Vagina (tissue), 2 donors: ENCODE results near the gene NAP1L1. TPM values are rescaled to one million over a fixed set of nuclear protein-coding genes. Genes with fewer than 3 reads are reported as not detected.

Source experiments
- DNase-seq, 2 donors: peaks; one replicate each; pipeline ENCODE4 v3.0.0-alpha.2; 2017; ENCODE audit errors: extremely low spot score in 2 of 2
- H3K27ac ChIP-seq: fragments of 200-600 bp; sonication (generic); one replicate; pipeline ENCODE4 v1.5.1; 2019
- H3K27me3 ChIP-seq: fragments of 200-600 bp; sonication (generic); one replicate; pipeline ENCODE4 v1.5.1; 2019
- H3K36me3 ChIP-seq, 2 donors: fragments of 200-600 bp; sonication (generic); one replicate each; pipeline ENCODE4 v1.5.1; 2017 to 2019
- H3K4me1 ChIP-seq: fragments of 200-600 bp; sonication (generic); one replicate; pipeline ENCODE4 v1.5.1; 2019
- H3K4me3 ChIP-seq, 2 donors: fragments of 200-600 bp; sonication (generic); 1 replicate in 1 of 2; 2 replicates in 1 of 2; pipeline ENCODE4 v1.5.1; 2016 to 2019
- H3K9me3 ChIP-seq: fragments of 200-600 bp; sonication (generic); one replicate; pipeline ENCODE4 v1.5.1; 2019
- CTCF ChIP-seq, 3 experiments: fragments of 450-650 bp in 2 of 3; fragments of 200-600 bp in 1 of 3; sonication (generic) in 1 of 3; IDR thresholded peaks; one replicate each; pipeline ENCODE4 v1.5.1; 2017 to 2019; ENCODE audit warnings: antibody characterized with exemption in 3 of 3, mild to moderate bottlenecking in 2 of 3, moderate library complexity in 2 of 3
- POLR2A ChIP-seq, 2 donors: fragments of 450-650 bp; IDR thresholded peaks; one replicate each; pipeline ENCODE4 v1.6.1; 2017; ENCODE audit warnings: antibody characterized with exemption in 2 of 2, mild to moderate bottlenecking in 2 of 2, moderate library complexity in 2 of 2
- POLR2AphosphoS5 ChIP-seq, 2 donors: sonication (generic); formaldehyde crosslinking; IDR thresholded peaks; one replicate each; pipeline ENCODE4 v1.9.0; 2017; ENCODE audit warnings: antibody characterized with exemption in 2 of 2, mild to moderate bottlenecking in 2 of 2, low read depth in 1 of 2; ENCODE audit not compliant: insufficient read depth in 1 of 2
- intact Hi-C: fragments of 100-400 bp; cut with DNase I; formaldehyde crosslinking; loops from one replicate; pipeline ENCODE4 v1.15.1; 2023
- total RNA-seq: library from RNA; depleted of rRNA; stranded (reverse); fragments of >200 nt; gene quantifications from one replicate; pipeline ENCODE4 v1.2.3, GENCODE V29; 2016

NAP1L1 gene
- total RNA-seq, 1 donor from 2014 or later, result 318 TPM

GRCh38 chr12:76024942-76025600, 59.4 kb downstream of the NAP1L1 start:
- Histone ChIP-seq H3K9me3 (no peaks in the 10 kb centered on the region), H3K4me3 (no peak overlapping the region), H3K4me1 (peaks cover 48% of the 10 kb centered on the region), H3K27me3 (no peaks in the 10 kb centered on the region), H3K27ac (no peak overlapping the region), H3K36me3 (no peaks in the 10 kb centered on the region)
- intact Hi-C loops, result no loop called here
- no peak for DNase-seq
- no peak for TF ChIP-seq CTCF (IDR thresholded peaks at IDR 0.05)
- TF ChIP-seq POLR2A (IDR thresholded peaks at IDR 0.05), result no peak
- TF ChIP-seq POLR2AphosphoS5 (IDR thresholded peaks at IDR 0.05; ENCODE audit: insufficient read depth in 1 of 2, low read depth in 1 of 2), result no peak

- Histone ChIP-seq H3K4me3 (no peak overlapping the region), H3K4me1 (peaks cover 44% of the 10 kb centered on the region), H3K9me3 (no peaks in the 10 kb centered on the region), H3K36me3 (no peaks in the 10 kb centered on the region), H3K27me3 (no peaks in the 10 kb centered on the region), H3K27ac (no peak overlapping the region)
- no peak for TF ChIP-seq POLR2A (IDR thresholded peaks at IDR 0.05)
- no peak for TF ChIP-seq CTCF (IDR thresholded peaks at IDR 0.05)
- no peak for TF ChIP-seq POLR2AphosphoS5 (IDR thresholded peaks at IDR 0.05; ENCODE audit: insufficient read depth in 1 of 2, low read depth in 1 of 2)
- no peak for DNase-seq
- intact Hi-C loops, result no loop called here
Observed at GRCh38 chr12:76024102-76024781, 60.2 kb downstream of the NAP1L1 start.

GRCh38 chr12:76023069-76023690, 61.3 kb downstream of the NAP1L1 start:
- Histone ChIP-seq H3K27me3 (no peaks in the 10 kb centered on the region), H3K4me1 (peaks cover 33% of the 10 kb centered on the region), H3K27ac (no peak overlapping the region), H3K36me3 (no peaks in the 10 kb centered on the region), H3K9me3 (no peaks in the 10 kb centered on the region), H3K4me3 (no peak overlapping the region)
- TF ChIP-seq CTCF (IDR thresholded peaks at IDR 0.05) (no peak), POLR2AphosphoS5 (IDR thresholded peaks at IDR 0.05; ENCODE audit: insufficient read depth in 1 of 2, low read depth in 1 of 2) (no peak), POLR2A (IDR thresholded peaks at IDR 0.05) (no peak)
- DNase-seq, result no peak
- intact Hi-C loops, result no loop called here

GRCh38 chr12:76022506-76022905, 62.0 kb downstream of the NAP1L1 start:
- DNase-seq, result no peak
- Histone ChIP-seq H3K36me3 (no peaks in the 10 kb centered on the region), H3K27me3 (no peaks in the 10 kb centered on the region), H3K27ac (no peak overlapping the region), H3K9me3 (no peaks in the 10 kb centered on the region), H3K4me1 (peaks cover 26% of the 10 kb centered on the region), H3K4me3 (no peak overlapping the region)
- intact Hi-C loops, result no loop called here
- TF ChIP-seq CTCF (IDR thresholded peaks at IDR 0.05) (no peak), POLR2A (IDR thresholded peaks at IDR 0.05) (no peak), POLR2AphosphoS5 (IDR thresholded peaks at IDR 0.05; ENCODE audit: insufficient read depth in 1 of 2, low read depth in 1 of 2) (no peak)
